Measurements from ENCODE around the gene PTPRG.

The PTPRG gene

GRCh38 chr3:61839256-61839655 lies 277.9 kb downstream of the PTPRG start:
- no peak for DNase-seq

- no peak for DNase-seq
Observed at GRCh38 chr3:61841111-61841845, 279.9 kb downstream of the PTPRG start.

GRCh38 chr3:61841988-61842387 lies 280.6 kb downstream of the PTPRG start:
- no peak for DNase-seq

- no peak for DNase-seq
Observed at GRCh38 chr3:61844346-61844745, 283.0 kb downstream of the PTPRG start.

GRCh38 chr3:61846488-61846887 lies 285.1 kb downstream of the PTPRG start:
- DNase-seq = no peak

- DNase-seq = no peak
Observed at GRCh38 chr3:61847784-61848462, 286.6 kb downstream of the PTPRG start.

GRCh38 chr3:61848885-61849284 lies 287.5 kb downstream of the PTPRG start:
- DNase-seq = no peak

- no peak for DNase-seq
Observed at GRCh38 chr3:61853912-61854311, 292.5 kb downstream of the PTPRG start.

GRCh38 chr3:61855211-61855610 lies 293.8 kb downstream of the PTPRG start:
- DNase-seq = no peak

GRCh38 chr3:61857297-61857696 lies 295.9 kb downstream of the PTPRG start:
- no peak for DNase-seq

- no peak for DNase-seq
Observed at GRCh38 chr3:61858054-61858453, 296.7 kb downstream of the PTPRG start.

- no peak for DNase-seq
Observed at GRCh38 chr3:61861410-61861809, 300.0 kb downstream of the PTPRG start.

- DNase-seq = no peak
Observed at GRCh38 chr3:61862614-61863289, 301.4 kb downstream of the PTPRG start.

GRCh38 chr3:61863579-61863978 lies 302.2 kb downstream of the PTPRG start:
- no peak for DNase-seq

- DNase-seq = no peak
Observed at GRCh38 chr3:61864886-61865285, 303.5 kb downstream of the PTPRG start.

- DNase-seq = no peak
Observed at GRCh38 chr3:61865466-61866152, 304.2 kb downstream of the PTPRG start.

- DNase-seq = no peak
Observed at GRCh38 chr3:61866153-61866542, 304.8 kb downstream of the PTPRG start.

GRCh38 chr3:61866961-61867461 lies 305.6 kb downstream of the PTPRG start:
- DNase-seq = no peak

GRCh38 chr3:61868499-61868898 lies 307.1 kb downstream of the PTPRG start:
- no peak for DNase-seq

- DNase-seq = no peak
Observed at GRCh38 chr3:61869371-61869770, 308.0 kb downstream of the PTPRG start.

GRCh38 chr3:61871644-61872043 lies 310.3 kb downstream of the PTPRG start:
- no peak for DNase-seq

- no peak for DNase-seq
Observed at GRCh38 chr3:61872077-61872706, 310.8 kb downstream of the PTPRG start.

All from activated CD4-positive, CD25-positive, alpha-beta regulatory T cell (primary cell).